Osteocyte (in vitro differentiated cells): ENCODE measurements around the gene ACOT7. TPM values are rescaled to one million over a fixed set of nuclear protein-coding genes. Genes with fewer than 3 reads are reported as not detected.

Experiments used
- DNase-seq: peaks from one replicate; pipeline ENCODE4 v3.0.0; 2021; ENCODE audit warnings: mixed read lengths; ENCODE audit not compliant: unreplicated experiment; ENCODE audit errors: extremely low spot score
- H3K27ac Mint-ChIP-seq: one replicate; pipeline ENCODE4 v1.8.0; 2021; ENCODE audit warnings: mild to moderate bottlenecking, mixed read lengths; ENCODE audit not compliant: unreplicated experiment
- H3K27me3 Mint-ChIP-seq: one replicate; pipeline ENCODE4 v1.8.0; 2021; ENCODE audit warnings: mixed read lengths; ENCODE audit not compliant: unreplicated experiment
- H3K36me3 Mint-ChIP-seq: one replicate; pipeline ENCODE4 v1.8.0; 2021; ENCODE audit warnings: mixed read lengths; ENCODE audit not compliant: unreplicated experiment
- H3K4me1 Mint-ChIP-seq: one replicate; pipeline ENCODE4 v1.8.0; 2021; ENCODE audit warnings: mixed read lengths; ENCODE audit not compliant: unreplicated experiment
- H3K4me3 Mint-ChIP-seq: one replicate; pipeline ENCODE4 v1.8.0; 2021; ENCODE audit warnings: mild to moderate bottlenecking, moderate library complexity, mixed read lengths; ENCODE audit not compliant: unreplicated experiment
- H3K9me3 Mint-ChIP-seq: one replicate; pipeline ENCODE4 v1.8.0; 2021; ENCODE audit warnings: mixed read lengths; ENCODE audit not compliant: unreplicated experiment
- CTCF ChIP-seq: fragments of 200-600 bp; sonication (generic); IDR thresholded peaks from 2 replicates; pipeline ENCODE4 v1.5.0; 2021; ENCODE audit warnings: antibody characterized with exemption, mild to moderate bottlenecking, moderate library complexity
- long read RNA-seq: library from polyadenylated mRNA; unstranded; transcript quantifications from one replicate; pipeline ENCODE4 v2.0.0, GENCODE V29; 2021
- total RNA-seq: library from RNA; stranded (reverse); gene quantifications from 2 replicates; pipeline ENCODE4 v1.2.1, GENCODE V29; 2021

The ACOT7 gene
- total RNA-seq: 21.6 and 21.8 TPM in 2 replicates
- long read RNA-seq, transcript ACOT7-204 (9 exons, 1,614 nt): minor isoform, 5 of 27 reads
- long read RNA-seq, transcript ACOT7-210 (9 exons, 1,403 nt): major isoform, 17 of 27 reads
- long read RNA-seq, partial matches to known transcripts: 3 of 27 reads
- long read RNA-seq, other reads (novel, unspliced or antisense): 2 of 27 reads

- Mint-ChIP-seq H3K4me1 (peaks cover 14% of the 10 kb centered on the region), H3K27ac (peak within 1 kb of the TSS; percentile 90), H3K36me3 (no peaks in the 10 kb centered on the region), H3K27me3 (no peaks in the 10 kb centered on the region), H3K9me3 (no peaks in the 10 kb centered on the region), H3K4me3 (peak within 1 kb of the TSS; percentile 81)
- peak; percentile 41 for TF ChIP-seq CTCF
- peak; percentile 93 for DNase-seq
Observed at GRCh38 chr1:6393400-6394187, at the start of gene ACOT7. ACOT7 (minus strand) TSS chr1:6393767; CDS start chr1:6393399, 368 bp downstream.

- no peak overlapping the region for H3K27ac Mint-ChIP-seq
- H3K9me3 Mint-ChIP-seq: no peaks in the 10 kb centered on the region
- no peak for TF ChIP-seq CTCF
- H3K27me3 Mint-ChIP-seq: peaks cover 19% of the 10 kb centered on the region
- peaks cover 17% of the 10 kb centered on the region for H3K4me1 Mint-ChIP-seq
- no peak for DNase-seq
- no peaks in the 10 kb centered on the region for H3K36me3 Mint-ChIP-seq
- H3K4me3 Mint-ChIP-seq: no peak overlapping the region
Observed at GRCh38 chr1:6441586-6441985, 48.0 kb upstream of the ACOT7 start.

- no peak overlapping the region for H3K27ac Mint-ChIP-seq
- H3K4me1 Mint-ChIP-seq: peaks cover 17% of the 10 kb centered on the region
- no peaks in the 10 kb centered on the region for H3K9me3 Mint-ChIP-seq
- peak overlapping the region; percentile 14 for H3K4me3 Mint-ChIP-seq
- peaks cover 14% of the 10 kb centered on the region for H3K27me3 Mint-ChIP-seq
- TF ChIP-seq CTCF: peak; percentile 48
- H3K36me3 Mint-ChIP-seq: no peaks in the 10 kb centered on the region
- no peak for DNase-seq
Observed at GRCh38 chr1:6440198-6441126, 46.9 kb upstream of the ACOT7 start.

- Mint-ChIP-seq H3K9me3 (no peaks in the 10 kb centered on the region), H3K27ac (no peak overlapping the region), H3K36me3 (no peaks in the 10 kb centered on the region), H3K4me3 (no peak overlapping the region), H3K27me3 (peaks cover 14% of the 10 kb centered on the region), H3K4me1 (peaks cover 17% of the 10 kb centered on the region)
- DNase-seq: no peak
- TF ChIP-seq CTCF: peak; percentile 90
Observed at GRCh38 chr1:6438047-6438525, 44.5 kb upstream of the ACOT7 start.
